Sigmoid colon (tissue), 7 donors: Measurements from ENCODE around the gene MAMDC2. TPM values are rescaled to one million over a fixed set of nuclear protein-coding genes. Genes with fewer than 3 reads are reported as not detected.
A peak's percentile ranks its signal among the peaks of the same experiment; 100 is the strongest.

ENCODE experiments used
- DNase-seq: peaks from one replicate; pipeline ENCODE4 v3.0.0-alpha.2; 2019
- H3K27ac ChIP-seq, 4 donors: fragments of 200-600 bp; sonication (generic); one replicate each; pipeline ENCODE4 v1.5.1; 2016 to 2019; ENCODE audit warnings: mild to moderate bottlenecking in 1 of 4
- H3K27me3 ChIP-seq, 3 donors: fragments of 200-600 bp; sonication (generic); one replicate each; pipeline ENCODE4 v1.5.1; 2019; ENCODE audit warnings: mild to moderate bottlenecking in 1 of 3
- H3K36me3 ChIP-seq, 4 donors: fragments of 200-600 bp; sonication (generic); one replicate each; pipeline ENCODE4 v1.5.1; 2016 to 2019
- H3K4me1 ChIP-seq, 4 donors: fragments of 200-600 bp; sonication (generic); one replicate each; pipeline ENCODE4 v1.5.1; 2017 to 2019
- H3K4me3 ChIP-seq, 4 donors: fragments of 200-600 bp; sonication (generic); one replicate each; pipeline ENCODE4 v1.5.1; 2017 to 2019; ENCODE audit warnings: mild to moderate bottlenecking in 2 of 4, moderate library complexity in 1 of 4
- H3K9me3 ChIP-seq, 4 donors: fragments of 200-600 bp in 3 of 4; sonication (generic) in 3 of 4; one replicate each; pipeline versions ENCODE4 v1.5.1 to v1.6.1; 2013 to 2019
- EP300 ChIP-seq, 4 donors: sonication (generic); formaldehyde crosslinking; IDR thresholded peaks; one replicate each; pipeline ENCODE4 v1.6.1; 2017; ENCODE audit warnings: antibody characterized with exemption in 4 of 4
- POLR2A ChIP-seq, 2 donors: fragments of 450-650 bp; IDR thresholded peaks; one replicate each; pipeline ENCODE4 v1.6.1; 2016; ENCODE audit warnings: antibody characterized with exemption in 2 of 2, mild to moderate bottlenecking in 2 of 2, moderate library complexity in 2 of 2
- POLR2AphosphoS5 ChIP-seq, 4 donors: sonication (generic); formaldehyde crosslinking; IDR thresholded peaks; one replicate each; pipeline ENCODE4 v1.6.1; 2017; ENCODE audit warnings: antibody characterized with exemption in 4 of 4
- WGBS, 2 donors: extraction: QIAGEN DNeasy Blood & Tissue Kit; methylation state at CpG; one replicate each; pipeline ENCODE4 v1.1.7; 2013; 5-methylcytosine and 5-hydroxymethylcytosine counted together
- intact Hi-C: fragments of 100-400 bp; cut with DNase I; formaldehyde crosslinking; loops from one replicate; pipeline ENCODE4 v1.15.1; 2023
- polyA plus RNA-seq, 3 donors: library from polyadenylated mRNA; stranded (reverse); fragments of 200-250 nt; gene quantifications; one replicate each; pipeline ENCODE4 v1.2.3, GENCODE V29; 2013
- total RNA-seq, 4 donors: library from RNA; depleted of rRNA; stranded (reverse); fragments of >200 nt; gene quantifications; one replicate each; pipeline ENCODE4 v1.1.0, GENCODE V29; 2016
- TF ChIP-seq, protein P1 (sequence below), 4 experiments: fragments of 450-650 bp in 3 of 4; fragments of 200-600 bp in 1 of 4; IDR thresholded peaks; one replicate each; pipeline ENCODE4 v1.5.1; 2016 to 2019; ENCODE audit warnings: antibody characterized with exemption in 4 of 4, mild to moderate bottlenecking in 3 of 4, moderate library complexity in 2 of 4
- donor health status: healthy with polysubstance abuse.
- donor health status: Bipolar disorder and iron deficiency.
- donor health status: healthy.

MAMDC2 gene
- total and polyA plus RNA-seq, 7 donors: 2.5 to 167 (median 89.9) TPM

DNA sequence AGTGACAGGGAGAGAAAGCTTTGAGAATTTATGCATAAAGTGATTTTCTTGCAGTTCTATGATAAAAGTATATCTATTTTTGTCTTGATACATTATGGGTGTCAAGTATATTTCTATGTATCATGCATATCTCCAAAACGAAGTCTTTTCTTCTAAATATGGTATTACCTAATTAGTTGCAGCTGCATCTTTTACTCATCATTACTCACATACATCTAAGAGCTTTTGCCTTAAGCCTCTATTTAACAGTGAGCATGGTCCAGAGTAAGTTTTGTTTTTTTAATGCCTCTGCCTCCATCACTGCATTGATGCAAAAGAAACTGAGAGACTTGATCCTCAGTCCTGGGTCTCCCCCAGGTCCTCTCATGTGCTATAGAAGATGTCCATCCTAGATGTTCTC lies 175.1 kb downstream of the MAMDC2 start:
- Histone ChIP-seq H3K4me3 (no peak overlapping the region), H3K36me3 (peaks cover 0 to 79% (median 26%) of the 10 kb centered on the region in 4 donors), H3K27ac (no peak overlapping the region), H3K9me3 (no peaks in the 10 kb centered on the region), H3K27me3 (no peaks in the 10 kb centered on the region), H3K4me1 (no peaks in the 10 kb centered on the region)
- TF ChIP-seq POLR2A (IDR thresholded peaks at IDR 0.05) (no peak), POLR2AphosphoS5 (IDR thresholded peaks at IDR 0.05) (no peak), EP300 (IDR thresholded peaks at IDR 0.05) (no peak)
- TF ChIP-seq, protein P1, sequence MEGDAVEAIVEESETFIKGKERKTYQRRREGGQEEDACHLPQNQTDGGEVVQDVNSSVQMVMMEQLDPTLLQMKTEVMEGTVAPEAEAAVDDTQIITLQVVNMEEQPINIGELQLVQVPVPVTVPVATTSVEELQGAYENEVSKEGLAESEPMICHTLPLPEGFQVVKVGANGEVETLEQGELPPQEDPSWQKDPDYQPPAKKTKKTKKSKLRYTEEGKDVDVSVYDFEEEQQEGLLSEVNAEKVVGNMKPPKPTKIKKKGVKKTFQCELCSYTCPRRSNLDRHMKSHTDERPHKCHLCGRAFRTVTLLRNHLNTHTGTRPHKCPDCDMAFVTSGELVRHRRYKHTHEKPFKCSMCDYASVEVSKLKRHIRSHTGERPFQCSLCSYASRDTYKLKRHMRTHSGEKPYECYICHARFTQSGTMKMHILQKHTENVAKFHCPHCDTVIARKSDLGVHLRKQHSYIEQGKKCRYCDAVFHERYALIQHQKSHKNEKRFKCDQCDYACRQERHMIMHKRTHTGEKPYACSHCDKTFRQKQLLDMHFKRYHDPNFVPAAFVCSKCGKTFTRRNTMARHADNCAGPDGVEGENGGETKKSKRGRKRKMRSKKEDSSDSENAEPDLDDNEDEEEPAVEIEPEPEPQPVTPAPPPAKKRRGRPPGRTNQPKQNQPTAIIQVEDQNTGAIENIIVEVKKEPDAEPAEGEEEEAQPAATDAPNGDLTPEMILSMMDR (IDR thresholded peaks at IDR 0.05): no peak
- intact Hi-C loops: no loop called here
- DNase-seq: no peak
- 82 to 92% methylated on average over 1 of the region's 1 CpG for WGBS, 2 donors

DNA sequence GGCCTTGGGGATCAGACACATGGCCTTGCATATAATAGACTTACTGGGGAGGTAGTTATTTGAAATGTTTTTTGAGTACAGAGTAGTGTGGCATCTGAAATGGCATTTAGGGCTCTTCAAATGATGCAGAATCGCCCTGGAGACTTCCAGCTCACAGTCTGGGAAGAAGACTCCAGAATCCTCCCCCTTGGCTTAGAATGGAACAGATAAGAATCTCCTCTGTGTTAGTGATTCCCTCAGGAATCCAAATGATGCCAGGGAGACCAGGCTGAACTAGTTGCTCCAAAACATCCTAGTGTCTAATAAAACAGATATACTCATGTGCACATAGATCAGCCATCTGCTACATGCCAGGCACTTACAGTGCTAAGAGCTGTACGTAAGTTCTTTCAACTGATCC lies 176.6 kb downstream of the MAMDC2 start:
- H3K4me3 ChIP-seq: no peak overlapping the region
- WGBS, 2 donors: 95 to 96% methylated on average over 2 of the region's 2 CpGs
- no peak for DNase-seq
- peaks cover 3 to 76% (median 24%) of the 10 kb centered on the region in 4 donors for H3K36me3 ChIP-seq
- H3K27me3 ChIP-seq: no peaks in the 10 kb centered on the region
- TF ChIP-seq POLR2AphosphoS5 (IDR thresholded peaks at IDR 0.05) (no peak), EP300 (IDR thresholded peaks at IDR 0.05) (no peak), POLR2A (IDR thresholded peaks at IDR 0.05) (no peak)
- TF ChIP-seq, protein P1 (IDR thresholded peaks at IDR 0.05): no peak
- intact Hi-C loops: no loop called here
- H3K27ac ChIP-seq: no peak overlapping the region
- no peaks in the 10 kb centered on the region for H3K9me3 ChIP-seq
- no peaks in the 10 kb centered on the region for H3K4me1 ChIP-seq

- Histone ChIP-seq H3K36me3 (peaks cover 3 to 85% (median 27%) of the 10 kb centered on the region in 4 donors), H3K4me3 (no peak overlapping the region), H3K4me1 (peaks cover 0 to 3% (median under 1%) of the 10 kb centered on the region in 4 donors), H3K27ac (no peak overlapping the region), H3K27me3 (no peaks in the 10 kb centered on the region), H3K9me3 (no peaks in the 10 kb centered on the region)
- intact Hi-C loops: no loop called here
- TF ChIP-seq POLR2A (IDR thresholded peaks at IDR 0.05) (no peak), POLR2AphosphoS5 (IDR thresholded peaks at IDR 0.05) (peak in 1 of 4 donors; percentile 8)
- TF ChIP-seq, protein P1 (IDR thresholded peaks at IDR 0.05): no peak
- WGBS, 2 donors: 83 to 92% methylated on average over 1 of the region's 1 CpG
- DNase-seq: no peak
These were observed 178.7 kb downstream of the MAMDC2 start for GRCh38 chr9:70222354-70222753.

DNA sequence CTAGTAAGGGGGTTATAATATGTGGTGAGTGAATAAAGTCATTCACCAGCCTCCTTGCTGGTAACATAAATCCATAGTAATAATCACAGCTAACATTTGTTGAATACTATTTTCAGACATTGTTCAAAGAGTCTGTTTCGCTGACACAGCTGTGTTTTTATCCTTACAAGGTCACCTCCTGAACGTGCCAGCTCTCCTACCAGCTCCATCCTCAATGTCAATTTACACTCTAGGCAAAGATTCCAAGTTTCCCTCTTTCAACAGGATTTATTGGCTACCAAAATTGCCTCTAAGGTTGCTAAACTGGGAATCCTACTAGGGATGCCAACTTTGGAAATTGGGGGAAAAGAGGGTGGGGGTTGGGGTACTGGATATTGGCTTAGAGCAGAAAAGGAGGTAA lies 184.5 kb downstream of the MAMDC2 start:
- peaks cover 0 to 28% (median 20%) of the 10 kb centered on the region in 4 donors for H3K4me1 ChIP-seq
- peak overlapping the region; percentile 6 to 36 (median 22) for H3K27ac ChIP-seq

More for the DNA sequence above, 184.5 kb downstream of the MAMDC2 start:
- Histone ChIP-seq H3K9me3 (no peaks in the 10 kb centered on the region), H3K36me3 (peaks cover 0 to 39% (median 5%) of the 10 kb centered on the region in 4 donors), H3K27me3 (no peaks in the 10 kb centered on the region), H3K4me3 (no peak overlapping the region)
- intact Hi-C loops: loop anchor here (5.0 kb wide), 2 partner anchors 106 to 256 kb away; no protein-coding TSS in a partner anchor
- TF ChIP-seq, protein P1 (IDR thresholded peaks at IDR 0.05): no peak
- peak in 2 of 4 donors; percentile 21 to 22 for TF ChIP-seq POLR2AphosphoS5 (IDR thresholded peaks at IDR 0.05)
- no peak for DNase-seq
- 63 to 83% methylated on average over 2 of the region's 2 CpGs for WGBS, 2 donors
